ENCODE measurements around the gene KRT83. TPM values are rescaled to one million over a fixed set of nuclear protein-coding genes. Genes with fewer than 3 reads are reported as not detected.
"Not testable (repeated sequence)": the region's sequence is repeated elsewhere in the genome, so short reads cannot be mapped to it uniquely, and the experiment has no call there.

KRT83 gene
- total and polyA plus RNA-seq, 12 donors = not detected

DNA sequence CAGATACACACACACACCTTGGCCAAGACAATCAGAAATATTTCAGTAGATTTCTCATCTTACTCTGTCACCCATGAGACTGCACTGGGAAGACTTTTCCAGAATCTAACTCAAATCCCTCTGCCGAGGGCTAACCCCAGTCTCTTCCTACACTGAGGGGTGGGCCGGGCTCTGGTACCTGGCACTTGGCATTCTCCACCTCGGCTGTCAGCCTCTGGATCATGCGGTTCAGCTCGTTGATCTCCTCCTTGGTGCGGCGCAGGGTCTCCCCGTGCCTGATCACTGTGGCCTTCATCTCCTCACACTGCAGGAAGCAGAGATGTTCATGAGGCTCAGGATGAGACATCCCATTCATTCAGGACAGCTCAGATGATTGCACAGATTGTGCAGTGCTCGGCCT, 4.9 kb downstream of the KRT83 start:
- Histone ChIP-seq H3K27me3 (peaks cover 14% of the 10 kb centered on the region), H3K36me3 (replicated peaks in 1 of 2) (no peaks in the 10 kb centered on the region), H3K4me1 (replicated peaks in 1 of 2) (no peaks in the 10 kb centered on the region), H3K9me3 (replicated peaks in 1 of 3) (no peaks in the 10 kb centered on the region), H3K4me3 (no peak overlapping the region), H3K27ac (no peak overlapping the region)
- intact Hi-C loops (cut with DNase I) = no loop called here
- 80 to 92% (median 89%) methylated on average over 9 of the region's 9 CpGs for WGBS, 4 donors
- TF ChIP-seq, protein P1, sequence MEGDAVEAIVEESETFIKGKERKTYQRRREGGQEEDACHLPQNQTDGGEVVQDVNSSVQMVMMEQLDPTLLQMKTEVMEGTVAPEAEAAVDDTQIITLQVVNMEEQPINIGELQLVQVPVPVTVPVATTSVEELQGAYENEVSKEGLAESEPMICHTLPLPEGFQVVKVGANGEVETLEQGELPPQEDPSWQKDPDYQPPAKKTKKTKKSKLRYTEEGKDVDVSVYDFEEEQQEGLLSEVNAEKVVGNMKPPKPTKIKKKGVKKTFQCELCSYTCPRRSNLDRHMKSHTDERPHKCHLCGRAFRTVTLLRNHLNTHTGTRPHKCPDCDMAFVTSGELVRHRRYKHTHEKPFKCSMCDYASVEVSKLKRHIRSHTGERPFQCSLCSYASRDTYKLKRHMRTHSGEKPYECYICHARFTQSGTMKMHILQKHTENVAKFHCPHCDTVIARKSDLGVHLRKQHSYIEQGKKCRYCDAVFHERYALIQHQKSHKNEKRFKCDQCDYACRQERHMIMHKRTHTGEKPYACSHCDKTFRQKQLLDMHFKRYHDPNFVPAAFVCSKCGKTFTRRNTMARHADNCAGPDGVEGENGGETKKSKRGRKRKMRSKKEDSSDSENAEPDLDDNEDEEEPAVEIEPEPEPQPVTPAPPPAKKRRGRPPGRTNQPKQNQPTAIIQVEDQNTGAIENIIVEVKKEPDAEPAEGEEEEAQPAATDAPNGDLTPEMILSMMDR (IDR thresholded peaks at IDR 0.05) = no peak
- DNase-seq = no peak

DNA sequence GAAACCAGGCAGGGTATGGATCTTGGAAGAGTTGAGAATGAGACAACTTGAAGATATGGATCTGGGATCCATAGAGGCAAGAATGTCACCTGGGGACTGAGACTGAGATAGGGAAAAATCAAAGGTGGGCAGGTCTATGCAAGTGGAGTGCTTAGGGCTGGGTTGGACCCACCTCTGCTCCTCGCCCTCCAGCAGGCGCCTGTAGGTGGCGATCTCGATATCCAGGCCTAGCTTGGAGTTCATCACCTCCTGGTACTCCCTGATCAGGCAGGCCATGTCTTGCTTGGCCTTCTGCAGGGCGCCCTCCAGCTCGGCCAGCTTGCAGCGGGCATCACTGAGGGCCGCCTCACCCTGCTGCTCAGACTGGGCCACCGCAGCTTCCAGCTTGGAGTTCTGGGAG, 5.5 kb downstream of the KRT83 start:
- H3K36me3 ChIP-seq (replicated peaks in 1 of 2); H3K4me3 ChIP-seq; H3K27ac ChIP-seq; intact Hi-C loops (cut with DNase I); H3K9me3 ChIP-seq (replicated peaks in 1 of 3); H3K4me1 ChIP-seq (replicated peaks in 1 of 2); DNase-seq: not testable (repeated sequence)
- peaks cover 11% of the 10 kb centered on the region for H3K27me3 ChIP-seq
- 64 to 77% (median 68%) methylated on average over 9 of the region's 9 CpGs for WGBS, 4 donors

- 78 to 83% (median 83%) methylated on average over 2 to 13 of the region's 13 CpGs for WGBS, 4 donors
- Histone ChIP-seq H3K9me3 (replicated peaks in 1 of 3) (no peaks in the 10 kb centered on the region), H3K36me3 (replicated peaks in 1 of 2) (no peaks in the 10 kb centered on the region), H3K4me1 (replicated peaks in 1 of 2) (no peaks in the 10 kb centered on the region), H3K27me3 (peaks cover 11% of the 10 kb centered on the region), H3K4me3 (no peak overlapping the region), H3K27ac (no peak overlapping the region)
- TF ChIP-seq POLR2A (IDR thresholded peaks at IDR 0.05) = no peak
- TF ChIP-seq, protein P1 (IDR thresholded peaks at IDR 0.05) = no peak
- DNase-seq = peak in 1 of 7 donors; percentile 29
- intact Hi-C loops (cut with DNase I) = no loop called here
Measured at GRCh38 chr12:52314511-52314910, 6.7 kb downstream of the KRT83 start.

GRCh38 chr12:52313926-52314325, 7.3 kb downstream of the KRT83 start:
- Histone ChIP-seq H3K9me3 (replicated peaks in 1 of 3) (no peaks in the 10 kb centered on the region), H3K4me1 (replicated peaks in 1 of 2) (no peaks in the 10 kb centered on the region), H3K36me3 (replicated peaks in 1 of 2) (no peaks in the 10 kb centered on the region), H3K27ac (no peak overlapping the region), H3K27me3 (peaks cover 14% of the 10 kb centered on the region), H3K4me3 (no peak overlapping the region)
- intact Hi-C loops (cut with DNase I) = no loop called here
- peak in 1 of 7 donors; percentile 30 for DNase-seq
- WGBS, 4 donors = 75 to 87% (median 82%) methylated on average over 6 to 9 of the region's 9 CpGs
- TF ChIP-seq POLR2A (IDR thresholded peaks at IDR 0.05) = no peak
- TF ChIP-seq, protein P1 (IDR thresholded peaks at IDR 0.05) = no peak

GRCh38 chr12:52313461-52313860, 7.7 kb downstream of the KRT83 start:
- intact Hi-C loops (cut with DNase I) = no loop called here
- no peak overlapping the region for H3K27ac ChIP-seq
- no peak overlapping the region for H3K4me3 ChIP-seq
- no peaks in the 10 kb centered on the region for H3K36me3 ChIP-seq (replicated peaks in 1 of 2)
- no peaks in the 10 kb centered on the region for H3K9me3 ChIP-seq (replicated peaks in 1 of 3)
- peak in 1 of 7 donors; percentile 21 for DNase-seq
- H3K27me3 ChIP-seq = peaks cover 19% of the 10 kb centered on the region
- TF ChIP-seq, protein P1 (IDR thresholded peaks at IDR 0.05) = no peak
- TF ChIP-seq POLR2A (IDR thresholded peaks at IDR 0.05) = no peak
- H3K4me1 ChIP-seq (replicated peaks in 1 of 2) = no peaks in the 10 kb centered on the region
- 60 to 74% (median 63%) methylated on average over 3 of the region's 3 CpGs for WGBS, 4 donors
